GM19455 (cell line): ENCODE results near the gene ADIRF.
"Not testable (repeated sequence)": the region's sequence is repeated elsewhere in the genome, so short reads cannot be mapped to it uniquely, and the experiment has no call there.

ENCODE experiments used
- ATAC-seq: cut with Tn5 transposase; IDR thresholded peaks from one replicate; pipeline ENCODE4 v1.9.1; 2021; ENCODE audit not compliant: unreplicated experiment

Gene ADIRF

DNA sequence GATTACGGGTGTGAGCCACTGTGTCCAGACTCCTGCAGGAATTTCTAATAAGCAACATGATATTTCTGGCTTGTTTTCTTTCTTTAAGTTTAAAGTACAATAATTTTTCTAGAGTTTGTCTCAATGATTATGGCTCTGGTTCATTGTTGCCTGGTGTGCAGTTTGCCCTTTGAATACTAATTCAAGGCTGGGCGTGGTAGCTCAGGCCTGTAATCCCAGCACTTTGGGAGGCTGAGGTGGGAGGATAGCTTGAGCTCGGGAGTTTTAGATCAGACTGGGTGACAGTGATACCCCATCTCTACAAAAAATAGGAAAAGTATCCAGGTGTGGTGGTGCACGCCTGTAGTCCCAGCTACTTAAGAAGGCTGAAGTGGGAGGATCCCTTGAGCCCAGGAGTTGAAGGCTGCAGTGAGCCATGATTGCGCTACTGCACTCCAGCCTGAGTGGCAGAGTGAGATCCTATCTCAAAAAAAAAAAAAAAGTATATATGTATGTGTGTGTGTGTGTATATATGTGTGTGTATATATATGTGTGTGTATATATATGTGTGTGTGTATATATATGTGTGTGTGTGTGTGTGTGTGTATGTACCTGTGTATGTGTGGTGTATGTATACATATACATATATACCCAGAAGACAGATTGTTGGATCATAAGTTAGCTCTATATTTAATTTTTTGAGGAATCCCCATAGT is 8.2 kb downstream of the ADIRF start:
- ATAC-seq = no peak

DNA sequence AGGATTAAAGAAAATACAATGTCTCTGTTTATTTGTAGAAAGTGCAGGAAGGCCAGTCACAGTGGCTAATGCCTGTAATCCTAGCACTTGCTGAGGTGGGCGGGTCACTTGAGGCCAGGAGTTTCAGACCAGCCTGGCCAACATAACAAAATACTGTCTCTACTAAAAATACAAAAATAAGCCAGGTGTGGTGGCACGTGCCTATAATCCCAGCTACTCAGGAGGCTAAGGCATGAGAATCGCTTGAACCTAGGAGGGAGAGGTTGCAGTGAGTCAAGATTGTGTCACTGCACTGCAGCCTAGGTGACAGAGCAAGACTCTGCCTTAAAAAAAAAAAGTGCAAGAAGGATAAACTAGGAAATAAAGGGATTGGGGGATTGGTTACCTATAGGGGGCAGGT is 10.2 kb downstream of the ADIRF start:
- not testable (repeated sequence) for ATAC-seq

DNA sequence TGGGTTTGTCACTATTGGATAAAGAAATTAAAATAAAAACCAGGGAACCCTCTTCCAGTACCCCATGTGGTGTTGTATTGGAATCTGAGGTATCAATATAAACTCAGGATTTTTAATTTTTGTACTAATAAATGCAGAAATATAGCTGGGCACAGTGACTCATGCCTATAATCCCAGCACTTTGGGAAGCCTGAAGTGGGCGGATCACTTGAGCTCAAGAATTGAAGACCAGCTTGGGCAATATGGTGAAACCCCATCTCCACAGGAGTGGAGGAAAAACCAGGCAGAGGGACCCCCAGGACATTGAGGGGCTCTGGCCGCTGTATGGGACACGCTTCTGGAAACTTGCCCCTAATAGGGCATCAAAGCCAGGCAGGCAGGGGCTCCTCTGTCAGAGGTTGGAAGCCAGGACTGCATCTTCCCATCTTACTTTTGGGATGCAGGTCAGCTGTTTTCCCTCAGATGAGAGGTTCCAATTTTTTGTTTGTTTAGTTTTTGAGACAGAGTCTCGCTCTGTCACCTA is 11.1 kb downstream of the ADIRF start:
- no peak for ATAC-seq

DNA sequence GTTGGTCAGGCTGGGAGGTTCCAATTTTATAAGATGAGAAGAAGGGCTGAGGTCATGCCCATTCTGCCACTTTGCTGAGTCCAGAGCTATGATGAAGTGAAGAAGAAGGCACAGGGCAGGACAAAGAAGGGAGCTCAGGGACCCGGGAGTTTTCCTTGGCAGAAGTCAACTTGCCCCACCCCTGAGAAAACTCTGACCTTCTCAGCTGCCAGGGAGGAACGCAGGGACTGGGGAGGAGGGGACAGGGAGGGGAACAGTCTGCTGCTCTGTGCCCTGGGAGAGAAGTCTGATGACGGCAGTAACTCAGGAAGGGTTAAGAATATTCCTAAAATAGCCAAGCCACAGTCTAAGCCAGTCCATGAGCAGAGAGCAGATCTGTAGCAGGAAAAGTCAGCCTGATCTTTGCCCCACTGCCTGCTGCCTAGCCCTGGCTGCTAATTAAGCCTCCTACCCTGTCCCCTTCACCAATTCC is 11.7 kb downstream of the ADIRF start:
- no peak for ATAC-seq

DNA sequence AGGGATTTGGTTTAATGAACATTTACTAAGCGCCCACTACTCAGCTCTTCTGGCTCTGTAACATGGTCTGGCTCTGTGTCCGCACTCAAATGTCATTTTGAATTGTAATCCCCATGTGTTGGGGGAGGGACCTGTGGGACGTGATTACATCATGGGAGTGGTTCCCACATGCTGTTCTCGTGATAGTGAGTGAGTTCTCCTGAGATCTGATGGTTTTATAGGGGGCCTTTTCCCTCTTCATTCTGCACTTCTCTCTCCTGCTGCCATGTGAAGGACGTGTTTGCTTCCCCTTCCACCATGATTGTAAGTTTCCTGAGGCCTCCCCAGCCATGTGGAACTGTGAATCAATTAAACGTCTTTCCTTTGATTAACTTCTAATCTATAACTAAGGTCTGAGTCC is 12.7 kb downstream of the ADIRF start:
- ATAC-seq = not testable (repeated sequence)

DNA sequence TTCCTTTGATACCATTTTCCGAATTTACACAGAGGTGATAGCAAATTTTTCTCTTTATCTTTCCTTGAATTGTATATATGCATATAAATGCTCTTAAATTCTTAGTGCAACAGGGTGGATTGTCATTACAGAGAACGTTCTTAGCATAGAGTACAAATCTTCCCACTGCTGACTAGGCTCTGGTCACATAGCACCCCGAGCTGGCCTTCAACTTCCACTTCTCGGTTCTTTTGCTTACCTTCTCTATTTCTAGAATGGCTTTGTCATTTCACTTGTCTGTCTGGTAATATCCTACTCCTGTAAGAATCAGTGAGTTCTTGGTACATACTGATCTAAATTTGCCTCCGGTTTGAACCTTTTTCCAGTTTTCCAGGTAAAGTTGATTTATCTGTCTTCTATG is 13.4 kb downstream of the ADIRF start:
- ATAC-seq = no peak

DNA sequence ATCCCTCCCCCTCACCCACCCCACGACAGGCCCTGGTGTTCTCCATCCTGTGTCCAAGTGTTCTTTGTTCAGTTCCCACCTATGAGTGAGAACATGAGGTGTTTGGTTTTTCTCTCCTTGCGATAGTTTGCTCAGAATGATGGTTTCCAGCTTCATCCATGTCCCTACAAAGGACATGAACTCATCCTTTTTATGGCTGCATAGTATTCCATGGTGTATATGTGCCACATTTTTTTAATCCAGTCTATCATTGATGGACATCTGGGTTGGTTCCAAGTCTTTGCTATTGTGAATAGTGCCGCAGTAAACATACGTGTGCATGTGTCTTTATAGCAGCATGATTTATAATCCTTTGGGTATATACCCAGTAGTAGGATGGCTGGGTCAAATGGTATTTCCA is 16.2 kb downstream of the ADIRF start:
- ATAC-seq = not testable (repeated sequence)

DNA sequence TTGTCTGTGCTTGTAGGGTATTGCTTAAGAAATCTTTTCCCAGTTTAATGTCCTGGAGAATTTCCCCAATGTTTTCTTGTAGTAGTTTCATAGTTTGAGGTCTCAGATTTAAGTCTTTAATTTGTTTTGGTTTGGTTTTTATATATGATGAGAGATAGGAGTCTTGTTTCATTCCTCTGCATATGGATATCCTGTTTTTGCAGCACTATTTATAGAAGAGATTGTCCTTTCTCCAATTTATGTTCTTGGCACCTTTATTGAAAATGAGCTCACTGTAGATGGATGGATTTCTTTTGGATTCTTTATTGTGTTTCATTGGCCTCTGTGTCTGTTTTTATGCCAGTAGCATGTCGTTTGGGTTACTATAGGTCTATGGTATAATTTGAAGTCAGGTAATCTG is 20.2 kb downstream of the ADIRF start:
- ATAC-seq = no peak

DNA sequence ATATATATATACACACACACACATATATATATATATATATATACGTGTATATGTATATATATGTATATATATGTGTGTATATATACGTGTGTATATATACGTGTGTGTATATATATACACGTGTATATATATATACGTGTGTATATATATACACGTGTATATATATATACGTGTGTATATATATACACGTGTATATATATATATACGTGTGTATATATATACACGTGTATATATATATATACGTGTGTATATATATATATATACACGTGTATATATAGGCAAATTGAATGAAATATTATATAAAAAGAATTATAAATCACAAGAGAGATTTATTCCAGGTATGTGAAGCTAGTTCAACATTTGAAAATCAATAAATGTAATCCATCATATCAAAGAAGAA is 23.1 kb downstream of the ADIRF start:
- ATAC-seq = not testable (repeated sequence)

DNA sequence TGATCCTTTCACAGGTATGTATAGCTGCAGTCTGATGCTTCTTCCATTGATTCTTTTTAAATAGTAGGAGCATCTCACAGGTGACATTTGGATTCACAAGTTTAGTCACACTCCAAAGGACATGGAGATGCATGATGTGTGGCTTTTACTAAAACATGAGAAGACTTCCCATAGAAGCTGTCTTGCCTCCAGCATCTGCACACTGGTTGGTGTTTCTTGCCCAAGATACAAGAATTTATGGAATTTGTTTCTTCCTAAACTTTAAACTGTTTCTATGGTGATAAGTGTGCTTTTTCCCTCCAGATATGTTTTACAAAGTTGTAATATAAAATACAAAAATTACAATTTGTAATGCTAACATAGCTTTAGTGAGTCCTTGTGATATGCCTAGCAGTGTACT is 24.2 kb downstream of the ADIRF start:
- no peak for ATAC-seq

DNA sequence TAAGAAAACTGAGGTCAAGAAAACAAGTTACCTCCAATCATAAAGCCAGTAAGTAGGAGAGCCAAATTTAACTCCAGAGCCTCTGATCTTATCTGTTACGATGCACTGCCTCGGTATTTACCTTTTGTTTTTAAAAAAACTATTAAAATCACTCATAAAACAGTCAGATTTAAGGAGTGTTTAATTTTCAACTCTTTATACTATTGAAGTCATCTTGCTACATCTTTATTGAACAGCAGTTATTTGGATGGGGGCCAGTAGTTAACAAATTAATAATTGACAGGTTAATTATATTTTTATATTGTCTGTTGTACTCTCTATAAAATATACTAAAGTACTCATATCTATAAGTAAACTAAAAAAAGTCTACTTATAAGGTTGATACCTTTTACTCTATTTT is 24.6 kb downstream of the ADIRF start:
- no peak for ATAC-seq

DNA sequence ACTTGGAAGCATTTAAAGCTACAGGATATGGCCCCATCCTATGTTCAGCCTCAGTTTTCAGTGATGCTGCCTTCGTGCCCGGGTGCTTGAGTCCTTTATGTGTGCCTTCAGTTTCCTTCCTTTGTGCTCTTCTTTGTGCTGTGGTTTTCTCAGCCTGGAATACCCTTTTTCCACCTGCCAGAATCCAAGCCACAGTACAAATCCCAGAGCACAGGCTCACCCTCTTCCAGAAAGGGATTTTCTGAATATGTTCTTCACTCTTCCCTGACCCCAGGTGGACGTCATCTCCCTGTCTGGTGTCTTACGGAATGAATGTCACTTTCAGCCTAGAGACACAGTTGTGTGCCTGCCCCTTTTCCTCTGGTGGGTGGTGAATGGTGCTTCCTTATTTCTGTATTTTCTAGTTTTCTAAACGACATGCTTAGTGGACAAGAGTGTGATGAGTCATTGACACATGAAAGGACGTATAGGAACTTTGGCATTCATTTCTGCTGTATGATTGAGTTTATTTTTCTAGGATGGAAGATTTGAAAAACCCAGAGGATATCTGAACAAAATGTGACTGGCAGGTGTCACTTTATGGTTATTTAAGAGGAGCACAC is 31.6 kb downstream of the ADIRF start:
- not testable (repeated sequence) for ATAC-seq

DNA sequence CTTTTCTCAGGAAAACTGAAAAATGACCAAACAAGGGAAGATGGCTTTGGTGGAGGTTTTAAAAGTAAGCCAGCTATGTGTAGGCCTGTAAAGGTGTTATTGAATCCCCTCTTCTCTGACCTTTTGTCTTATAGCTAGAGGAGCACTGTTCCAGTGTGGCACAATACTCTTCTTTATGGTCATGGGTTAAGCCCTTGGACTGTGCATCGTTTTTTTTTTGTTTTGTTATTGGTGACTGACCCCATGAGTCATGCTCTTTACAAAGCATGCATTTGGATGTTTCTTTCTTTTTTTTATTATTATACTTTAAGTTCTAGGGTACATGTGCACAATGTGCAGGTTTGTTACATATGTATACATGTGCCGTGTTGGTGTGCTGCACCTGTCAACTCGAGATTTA is 32.2 kb downstream of the ADIRF start:
- ATAC-seq = no peak

DNA sequence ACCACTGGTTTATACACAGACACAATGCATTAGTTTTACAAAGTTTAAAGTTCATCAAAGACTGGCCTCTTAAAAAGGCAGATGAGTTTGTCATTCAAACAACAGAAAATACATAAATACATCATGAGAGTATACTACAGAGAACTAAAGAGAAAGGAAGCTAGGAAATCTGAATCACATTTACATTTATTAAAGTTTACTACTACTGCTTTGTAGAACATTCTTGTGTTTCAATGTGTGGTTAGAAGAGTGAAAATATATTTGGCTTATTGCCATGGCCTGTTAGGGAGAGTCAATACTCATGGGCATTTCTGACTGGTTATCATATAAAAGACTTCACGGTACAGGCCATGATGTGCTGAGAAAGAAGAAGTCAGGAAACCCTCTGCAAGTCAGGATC is 38.8 kb downstream of the ADIRF start:
- ATAC-seq = not testable (repeated sequence)

DNA sequence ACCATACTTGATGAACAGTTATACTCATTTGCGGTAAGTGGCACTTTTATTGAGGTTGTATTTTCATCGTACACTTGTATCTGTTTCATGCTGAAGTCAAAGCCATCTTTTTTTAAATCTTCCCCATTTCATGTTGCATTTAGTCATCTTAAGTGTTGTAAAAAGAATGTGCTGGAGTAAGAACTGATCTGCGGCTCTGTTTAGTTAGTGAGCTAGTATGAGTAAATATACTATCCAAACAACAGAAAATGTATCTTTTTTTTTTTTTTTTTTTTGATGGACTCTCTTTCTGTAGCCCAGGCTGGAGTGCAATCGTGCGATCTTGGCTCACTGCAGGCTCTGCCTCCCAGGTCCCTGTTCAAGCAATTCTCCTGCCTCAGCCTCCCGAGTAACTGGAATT is 39.4 kb downstream of the ADIRF start:
- not testable (repeated sequence) for ATAC-seq

DNA sequence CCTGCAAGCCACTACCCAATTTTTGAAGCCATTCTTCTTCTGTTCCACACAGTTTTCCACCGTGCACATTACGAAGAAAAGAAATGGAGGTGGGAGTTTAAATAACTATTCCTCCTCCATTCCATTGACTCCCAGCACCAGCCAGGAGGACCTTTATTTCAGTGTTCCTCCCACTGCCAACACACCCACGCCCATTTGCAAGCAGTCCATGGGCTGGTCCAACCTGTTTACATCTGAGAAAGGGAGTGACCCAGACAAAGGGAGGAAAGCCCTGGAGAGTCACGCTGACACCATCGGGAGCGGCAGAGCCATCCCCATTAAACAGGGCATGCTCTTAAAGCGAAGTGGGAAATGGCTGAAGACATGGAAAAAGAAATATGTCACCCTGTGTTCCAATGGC is 40.0 kb downstream of the ADIRF start:
- ATAC-seq = not testable (repeated sequence)

DNA sequence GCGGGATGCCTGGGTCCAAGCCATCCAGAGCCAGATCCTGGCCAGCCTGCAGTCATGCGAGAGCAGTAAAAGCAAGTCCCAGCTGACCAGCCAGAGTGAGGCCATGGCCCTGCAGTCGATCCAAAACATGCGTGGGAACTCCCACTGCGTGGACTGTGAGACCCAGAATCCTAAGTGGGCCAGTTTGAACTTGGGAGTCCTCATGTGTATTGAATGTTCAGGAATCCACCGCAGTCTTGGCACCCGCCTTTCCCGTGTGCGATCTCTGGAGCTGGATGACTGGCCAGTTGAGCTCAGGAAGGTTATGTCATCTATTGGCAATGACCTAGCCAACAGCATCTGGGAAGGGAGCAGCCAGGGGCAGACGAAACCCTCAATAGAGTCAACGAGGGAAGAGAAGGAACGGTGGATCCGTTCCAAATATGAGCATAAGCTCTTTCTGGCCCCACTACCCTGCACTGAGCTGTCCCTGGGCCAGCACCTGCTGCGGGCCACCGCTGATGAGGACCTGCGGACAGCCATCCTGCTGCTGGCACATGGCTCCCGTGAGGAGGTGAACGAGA is 40.9 kb downstream of the ADIRF start:
- not testable (repeated sequence) for ATAC-seq

DNA sequence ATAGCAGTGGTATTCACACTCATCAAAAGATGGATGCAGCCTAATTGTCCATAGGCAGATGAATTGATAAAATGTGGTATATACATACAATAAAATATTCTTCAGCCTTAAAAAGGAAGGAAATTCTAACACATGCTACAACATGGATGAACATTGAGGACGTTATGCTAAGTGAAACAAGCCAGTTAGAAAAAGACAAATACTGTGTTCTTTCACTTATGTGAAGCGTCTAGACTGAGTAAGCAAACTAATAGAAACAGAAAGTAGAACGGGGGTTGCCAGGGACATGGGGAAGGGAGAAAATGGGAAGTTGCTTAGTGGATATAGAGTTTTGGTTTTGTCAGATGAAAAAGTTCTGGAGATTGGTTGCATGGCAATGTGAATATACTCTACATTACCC is 45.2 kb downstream of the ADIRF start:
- not testable (repeated sequence) for ATAC-seq

DNA sequence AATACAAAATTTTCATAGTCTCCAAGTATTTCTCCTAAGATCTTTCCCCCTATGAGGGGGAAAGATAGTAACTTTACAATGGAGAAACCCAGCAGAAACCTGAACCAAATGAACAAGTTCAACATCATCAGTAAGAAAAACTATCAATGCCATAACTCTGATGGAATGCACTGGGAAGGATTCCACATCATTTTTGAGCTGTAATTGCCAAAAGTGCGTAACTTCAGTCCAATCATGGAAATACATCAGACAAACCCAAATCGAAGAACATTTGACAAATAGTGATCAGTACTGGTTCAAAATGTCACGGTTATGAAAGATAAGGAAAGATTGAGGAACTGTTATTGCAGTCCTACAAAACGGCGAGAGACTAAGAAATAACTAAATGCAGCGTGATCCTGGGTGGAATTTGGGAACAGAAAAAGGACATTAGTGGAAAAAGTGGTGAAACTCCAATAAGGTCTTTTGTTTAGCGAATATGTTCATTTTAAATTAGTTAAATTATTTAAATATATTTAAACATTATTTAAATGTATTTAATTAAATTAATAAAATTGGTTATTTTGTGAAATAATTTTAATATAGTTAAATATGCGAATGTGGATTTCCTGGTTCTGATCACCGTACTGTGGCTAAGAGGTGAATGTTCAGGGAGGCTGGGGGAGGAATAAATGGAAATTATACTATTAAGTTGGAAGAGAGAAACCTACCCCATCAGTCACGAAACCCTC is 46.9 kb downstream of the ADIRF start:
- ATAC-seq = not testable (repeated sequence)

DNA sequence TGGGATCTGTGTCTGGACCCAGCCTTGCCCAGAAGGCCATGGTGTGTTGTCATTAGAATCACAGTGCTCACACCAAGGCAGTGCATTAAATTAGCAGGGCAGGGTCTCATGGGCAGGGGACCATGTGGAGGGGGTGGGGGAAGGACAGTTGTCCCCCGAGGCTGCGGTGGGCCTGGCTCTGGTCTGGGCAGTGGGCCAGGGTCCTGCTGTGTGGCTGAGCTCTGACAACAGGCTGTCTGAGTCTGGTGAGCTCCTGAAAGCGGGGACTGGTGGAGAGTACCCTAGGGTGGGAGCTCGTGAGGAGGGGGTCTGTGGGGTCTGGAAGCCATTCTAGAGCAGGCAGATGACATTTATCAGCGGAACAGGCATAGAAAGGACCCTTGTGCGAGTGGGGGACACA is 49.8 kb downstream of the ADIRF start:
- not testable (repeated sequence) for ATAC-seq

DNA sequence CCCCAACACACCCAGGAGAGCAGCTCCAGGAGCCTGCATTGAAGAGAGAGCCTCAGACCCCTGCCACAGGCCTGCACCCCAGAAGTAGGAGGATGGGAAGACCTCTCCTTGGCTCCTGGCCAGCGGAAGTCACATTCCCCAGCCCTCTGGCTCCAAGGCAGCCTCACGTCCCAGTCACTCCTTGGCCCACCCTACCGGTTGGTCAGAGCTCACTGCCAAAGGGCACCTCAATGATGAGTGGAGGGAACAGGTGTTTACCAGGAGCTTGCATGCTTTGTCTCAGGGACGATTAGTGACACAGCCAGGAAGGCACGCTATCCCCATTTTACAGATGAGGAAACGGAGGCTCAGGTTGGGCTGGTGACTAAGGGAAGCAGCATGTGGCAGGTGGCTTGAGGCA is 50.8 kb downstream of the ADIRF start:
- not testable (repeated sequence) for ATAC-seq
